Measurements from ENCODE around the gene OPHN1.

OPHN1 gene

GRCh38 chrX:68133181-68133580 lies 300.1 kb downstream of the OPHN1 start:
- H4K91ac ChIP-seq (ENCODE audit: low read depth, low read length), result no peak overlapping the region
- DNase-seq, result no peak
- no peak overlapping the region for H3K4me3 ChIP-seq (ENCODE audit: low read depth, low read length)
- no peak overlapping the region for H2AK5ac ChIP-seq (ENCODE audit: low read length)
- no peak overlapping the region for H2BK12ac ChIP-seq (ENCODE audit: low read length)
- H3K79me2 ChIP-seq (ENCODE audit: control insufficient read depth, insufficient read depth, low read length, poor library complexity), result no peaks in the 10 kb centered on the region
- H3K23ac ChIP-seq (ENCODE audit: low read length), result no peak overlapping the region
- no peaks in the 10 kb centered on the region for H3K79me1 ChIP-seq (ENCODE audit: low read length)
- no peaks in the 10 kb centered on the region for H3K9me3 ChIP-seq (ENCODE audit: insufficient read depth, low read depth, low read length)
- no peak overlapping the region for H2BK5ac ChIP-seq (ENCODE audit: low read depth, low read length, poor library complexity)
- no CpG with 5 or more reads among the region's 4 CpGs for WGBS (ENCODE audit: extremely low coverage, insufficient coverage, insufficient read length)
- H3K4ac ChIP-seq (ENCODE audit: low read depth, low read length), result no peak overlapping the region
- no peak overlapping the region for H3K9ac ChIP-seq (ENCODE audit: low read length)
- no peak overlapping the region for H3K14ac ChIP-seq (ENCODE audit: low read length)
- H3K27me3 ChIP-seq (ENCODE audit: insufficient read depth, low read length), result no peaks in the 10 kb centered on the region
- no peak overlapping the region for H4K8ac ChIP-seq (ENCODE audit: low read depth, low read length)
- no peaks in the 10 kb centered on the region for H3K36me3 ChIP-seq (ENCODE audit: control insufficient read depth in 1 of 2, insufficient read depth in 2 of 2, low read length in 2 of 2)
- no peak overlapping the region for H2AFZ ChIP-seq (ENCODE audit: insufficient read depth, low read length, poor library complexity)
- no peak overlapping the region for H2BK120ac ChIP-seq (ENCODE audit: insufficient read depth, low read length, poor library complexity)
- H3K4me1 ChIP-seq (ENCODE audit: control insufficient read depth in 1 of 2, insufficient read depth in 2 of 2, low read length in 2 of 2), result no peaks in the 10 kb centered on the region
- no peak overlapping the region for H3K27ac ChIP-seq (ENCODE audit: low read depth, low read length)
- no peak overlapping the region for H3K4me2 ChIP-seq (ENCODE audit: low read length)
- no peak overlapping the region for H3K18ac ChIP-seq (ENCODE audit: low read length)
- no peak overlapping the region for H4K12ac ChIP-seq (ENCODE audit: low read depth, low read length)

GRCh38 chrX:68132749-68133148 lies 300.5 kb downstream of the OPHN1 start:
- no peak overlapping the region for H3K4ac ChIP-seq (ENCODE audit: low read depth, low read length)
- no peak overlapping the region for H2BK120ac ChIP-seq (ENCODE audit: insufficient read depth, low read length, poor library complexity)
- H2AFZ ChIP-seq (ENCODE audit: insufficient read depth, low read length, poor library complexity), result no peak overlapping the region
- no peak overlapping the region for H3K9ac ChIP-seq (ENCODE audit: low read length)
- no peak overlapping the region for H3K4me2 ChIP-seq (ENCODE audit: low read length)
- no peak for DNase-seq
- no CpG with 5 or more reads among the region's 29 CpGs for WGBS (ENCODE audit: extremely low coverage, insufficient coverage, insufficient read length)
- H3K36me3 ChIP-seq (ENCODE audit: control insufficient read depth in 1 of 2, insufficient read depth in 2 of 2, low read length in 2 of 2), result no peaks in the 10 kb centered on the region
- no peak overlapping the region for H2BK5ac ChIP-seq (ENCODE audit: low read depth, low read length, poor library complexity)
- no peak overlapping the region for H2BK12ac ChIP-seq (ENCODE audit: low read length)
- no peaks in the 10 kb centered on the region for H3K27me3 ChIP-seq (ENCODE audit: insufficient read depth, low read length)
- H3K79me1 ChIP-seq (ENCODE audit: low read length), result no peaks in the 10 kb centered on the region
- H3K14ac ChIP-seq (ENCODE audit: low read length), result no peak overlapping the region
- H3K4me3 ChIP-seq (ENCODE audit: low read depth, low read length), result no peak overlapping the region
- no peak overlapping the region for H2AK5ac ChIP-seq (ENCODE audit: low read length)
- H3K79me2 ChIP-seq (ENCODE audit: control insufficient read depth, insufficient read depth, low read length, poor library complexity), result no peaks in the 10 kb centered on the region
- H3K27ac ChIP-seq (ENCODE audit: low read depth, low read length), result no peak overlapping the region
- H3K18ac ChIP-seq (ENCODE audit: low read length), result no peak overlapping the region
- H4K8ac ChIP-seq (ENCODE audit: low read depth, low read length), result no peak overlapping the region
- no peaks in the 10 kb centered on the region for H3K9me3 ChIP-seq (ENCODE audit: insufficient read depth, low read depth, low read length)
- no peak overlapping the region for H3K23ac ChIP-seq (ENCODE audit: low read length)
- no peaks in the 10 kb centered on the region for H3K4me1 ChIP-seq (ENCODE audit: control insufficient read depth in 1 of 2, insufficient read depth in 2 of 2, low read length in 2 of 2)
- no peak overlapping the region for H4K91ac ChIP-seq (ENCODE audit: low read depth, low read length)
- H4K12ac ChIP-seq (ENCODE audit: low read depth, low read length), result no peak overlapping the region

- Histone ChIP-seq H3K9ac (ENCODE audit: low read length) (no peak overlapping the region), H3K27me3 (ENCODE audit: insufficient read depth, low read length) (no peaks in the 10 kb centered on the region), H2BK5ac (ENCODE audit: low read depth, low read length, poor library complexity) (no peak overlapping the region), H3K23ac (ENCODE audit: low read length) (no peak overlapping the region), H3K4ac (ENCODE audit: low read depth, low read length) (no peak overlapping the region), H4K91ac (ENCODE audit: low read depth, low read length) (no peak overlapping the region), H4K12ac (ENCODE audit: low read depth, low read length) (no peak overlapping the region), H2BK12ac (ENCODE audit: low read length) (no peak overlapping the region), H3K36me3 (ENCODE audit: control insufficient read depth in 1 of 2, insufficient read depth in 2 of 2, low read length in 2 of 2) (no peaks in the 10 kb centered on the region), H3K79me1 (ENCODE audit: low read length) (no peaks in the 10 kb centered on the region), H3K9me3 (ENCODE audit: insufficient read depth, low read depth, low read length) (no peaks in the 10 kb centered on the region), H3K27ac (ENCODE audit: low read depth, low read length) (no peak overlapping the region), H3K79me2 (ENCODE audit: control insufficient read depth, insufficient read depth, low read length, poor library complexity) (no peaks in the 10 kb centered on the region), H3K4me1 (ENCODE audit: control insufficient read depth in 1 of 2, insufficient read depth in 2 of 2, low read length in 2 of 2) (no peaks in the 10 kb centered on the region), H2BK120ac (ENCODE audit: insufficient read depth, low read length, poor library complexity) (no peak overlapping the region), H3K4me2 (ENCODE audit: low read length) (no peak overlapping the region), H3K4me3 (ENCODE audit: low read depth, low read length) (no peak overlapping the region), H3K14ac (ENCODE audit: low read length) (no peak overlapping the region), H4K8ac (ENCODE audit: low read depth, low read length) (no peak overlapping the region), H3K18ac (ENCODE audit: low read length) (no peak overlapping the region), H2AFZ (ENCODE audit: insufficient read depth, low read length, poor library complexity) (no peak overlapping the region), H2AK5ac (ENCODE audit: low read length) (no peak overlapping the region)
- no peak for DNase-seq
- no CpG with 5 or more reads among the region's 2 CpGs for WGBS (ENCODE audit: extremely low coverage, insufficient coverage, insufficient read length)
Measured at GRCh38 chrX:68121835-68122234, 311.5 kb downstream of the OPHN1 start.

GRCh38 chrX:68121371-68121770 lies 311.9 kb downstream of the OPHN1 start:
- H3K4ac ChIP-seq (ENCODE audit: low read depth, low read length), result no peak overlapping the region
- no peak overlapping the region for H2AK5ac ChIP-seq (ENCODE audit: low read length)
- H2AFZ ChIP-seq (ENCODE audit: insufficient read depth, low read length, poor library complexity), result no peak overlapping the region
- no CpG with 5 or more reads among the region's 1 CpG for WGBS (ENCODE audit: extremely low coverage, insufficient coverage, insufficient read length)
- no peak overlapping the region for H4K8ac ChIP-seq (ENCODE audit: low read depth, low read length)
- no peak overlapping the region for H2BK12ac ChIP-seq (ENCODE audit: low read length)
- no peak overlapping the region for H4K12ac ChIP-seq (ENCODE audit: low read depth, low read length)
- H3K79me1 ChIP-seq (ENCODE audit: low read length), result no peaks in the 10 kb centered on the region
- no peak overlapping the region for H3K9ac ChIP-seq (ENCODE audit: low read length)
- H3K79me2 ChIP-seq (ENCODE audit: control insufficient read depth, insufficient read depth, low read length, poor library complexity), result no peaks in the 10 kb centered on the region
- H3K23ac ChIP-seq (ENCODE audit: low read length), result no peak overlapping the region
- H2BK120ac ChIP-seq (ENCODE audit: insufficient read depth, low read length, poor library complexity), result no peak overlapping the region
- H3K36me3 ChIP-seq (ENCODE audit: control insufficient read depth in 1 of 2, insufficient read depth in 2 of 2, low read length in 2 of 2), result no peaks in the 10 kb centered on the region
- no peaks in the 10 kb centered on the region for H3K27me3 ChIP-seq (ENCODE audit: insufficient read depth, low read length)
- H3K9me3 ChIP-seq (ENCODE audit: insufficient read depth, low read depth, low read length), result no peaks in the 10 kb centered on the region
- no peak overlapping the region for H3K18ac ChIP-seq (ENCODE audit: low read length)
- H3K14ac ChIP-seq (ENCODE audit: low read length), result no peak overlapping the region
- no peak overlapping the region for H4K91ac ChIP-seq (ENCODE audit: low read depth, low read length)
- no peak overlapping the region for H3K4me3 ChIP-seq (ENCODE audit: low read depth, low read length)
- no peak overlapping the region for H2BK5ac ChIP-seq (ENCODE audit: low read depth, low read length, poor library complexity)
- no peak for DNase-seq
- H3K4me1 ChIP-seq (ENCODE audit: control insufficient read depth in 1 of 2, insufficient read depth in 2 of 2, low read length in 2 of 2), result no peaks in the 10 kb centered on the region
- H3K27ac ChIP-seq (ENCODE audit: low read depth, low read length), result no peak overlapping the region
- no peak overlapping the region for H3K4me2 ChIP-seq (ENCODE audit: low read length)

GRCh38 chrX:68115371-68115770 lies 317.9 kb downstream of the OPHN1 start:
- Histone ChIP-seq H3K36me3 (ENCODE audit: control insufficient read depth in 1 of 2, insufficient read depth in 2 of 2, low read length in 2 of 2) (no peaks in the 10 kb centered on the region), H3K14ac (ENCODE audit: low read length) (no peak overlapping the region), H4K12ac (ENCODE audit: low read depth, low read length) (no peak overlapping the region), H2AFZ (ENCODE audit: insufficient read depth, low read length, poor library complexity) (no peak overlapping the region), H4K91ac (ENCODE audit: low read depth, low read length) (no peak overlapping the region), H3K27me3 (ENCODE audit: insufficient read depth, low read length) (no peaks in the 10 kb centered on the region), H3K4me2 (ENCODE audit: low read length) (no peak overlapping the region), H3K79me2 (ENCODE audit: control insufficient read depth, insufficient read depth, low read length, poor library complexity) (no peaks in the 10 kb centered on the region), H3K79me1 (ENCODE audit: low read length) (no peaks in the 10 kb centered on the region), H3K4me1 (ENCODE audit: control insufficient read depth in 1 of 2, insufficient read depth in 2 of 2, low read length in 2 of 2) (no peaks in the 10 kb centered on the region), H2BK5ac (ENCODE audit: low read depth, low read length, poor library complexity) (no peak overlapping the region), H2AK5ac (ENCODE audit: low read length) (no peak overlapping the region), H2BK12ac (ENCODE audit: low read length) (no peak overlapping the region), H3K23ac (ENCODE audit: low read length) (no peak overlapping the region), H3K27ac (ENCODE audit: low read depth, low read length) (no peak overlapping the region), H4K8ac (ENCODE audit: low read depth, low read length) (no peak overlapping the region), H3K4me3 (ENCODE audit: low read depth, low read length) (no peak overlapping the region), H2BK120ac (ENCODE audit: insufficient read depth, low read length, poor library complexity) (no peak overlapping the region), H3K9ac (ENCODE audit: low read length) (no peak overlapping the region), H3K9me3 (ENCODE audit: insufficient read depth, low read depth, low read length) (no peaks in the 10 kb centered on the region), H3K18ac (ENCODE audit: low read length) (no peak overlapping the region), H3K4ac (ENCODE audit: low read depth, low read length) (no peak overlapping the region)
- no peak for DNase-seq

Measured in trophoblast cell (in vitro differentiated cells and primary cell).